ENCODE measurements around the gene TP53I11.

The TP53I11 gene

DNA sequence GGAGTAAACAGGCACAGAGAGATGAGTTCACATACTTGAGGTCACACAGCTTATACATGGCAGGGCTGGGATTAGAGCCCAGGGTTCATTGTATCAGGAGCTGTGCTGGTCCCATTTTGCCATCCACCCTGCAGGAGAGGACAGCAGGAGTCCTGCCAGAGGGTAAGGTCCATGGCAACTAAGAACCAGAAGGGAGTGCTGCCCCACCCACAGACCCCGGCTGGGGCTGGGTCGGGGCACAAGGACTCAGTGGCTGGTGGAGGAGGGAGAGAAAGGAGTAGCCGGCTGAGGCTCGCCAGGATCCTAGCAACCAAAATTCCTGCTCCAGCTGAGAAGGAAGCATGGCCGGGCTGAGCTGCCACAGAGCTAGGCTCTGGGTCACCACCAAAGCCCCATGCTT lies 25.9 kb upstream of the TP53I11 start:
- FAIRE-seq (no peak), DNase-seq (ENCODE audit: insufficient read length) (no peak)
- TF ChIP-seq POLR2AphosphoS5 (IDR thresholded peaks at IDR 0.05; ENCODE audit: low read depth, low read length) (no peak), TAF1 (IDR thresholded peaks at IDR 0.05; ENCODE audit: borderline replicate concordance, low read depth, low read length) (no peak), POLR2A (IDR thresholded peaks at IDR 0.05; ENCODE audit: low read depth, low read length) (no peak)

GRCh38 chr11:44974402-44975000 lies 23.8 kb upstream of the TP53I11 start:
- no peak for TF ChIP-seq POLR2AphosphoS5 (IDR thresholded peaks at IDR 0.05; ENCODE audit: low read depth, low read length)
- no peak for TF ChIP-seq TAF1 (IDR thresholded peaks at IDR 0.05; ENCODE audit: borderline replicate concordance, low read depth, low read length)
- no peak for TF ChIP-seq POLR2A (IDR thresholded peaks at IDR 0.05; ENCODE audit: low read depth, low read length)
- no peak for FAIRE-seq
- no peak for DNase-seq (ENCODE audit: insufficient read length)

GRCh38 chr11:44973632-44974401 lies 23.1 kb upstream of the TP53I11 start:
- FAIRE-seq (no peak), DNase-seq (ENCODE audit: insufficient read length) (no peak)
- TF ChIP-seq TAF1 (IDR thresholded peaks at IDR 0.05; ENCODE audit: borderline replicate concordance, low read depth, low read length) (no peak), POLR2AphosphoS5 (IDR thresholded peaks at IDR 0.05; ENCODE audit: low read depth, low read length) (no peak), POLR2A (IDR thresholded peaks at IDR 0.05; ENCODE audit: low read depth, low read length) (no peak)

- FAIRE-seq = no peak
- DNase-seq (ENCODE audit: insufficient read length) = no peak
- TF ChIP-seq POLR2AphosphoS5 (IDR thresholded peaks at IDR 0.05; ENCODE audit: low read depth, low read length) (no peak), TAF1 (IDR thresholded peaks at IDR 0.05; ENCODE audit: borderline replicate concordance, low read depth, low read length) (no peak), POLR2A (IDR thresholded peaks at IDR 0.05; ENCODE audit: low read depth, low read length) (no peak)
Observed at GRCh38 chr11:44972746-44973435, 22.2 kb upstream of the TP53I11 start.

DNA sequence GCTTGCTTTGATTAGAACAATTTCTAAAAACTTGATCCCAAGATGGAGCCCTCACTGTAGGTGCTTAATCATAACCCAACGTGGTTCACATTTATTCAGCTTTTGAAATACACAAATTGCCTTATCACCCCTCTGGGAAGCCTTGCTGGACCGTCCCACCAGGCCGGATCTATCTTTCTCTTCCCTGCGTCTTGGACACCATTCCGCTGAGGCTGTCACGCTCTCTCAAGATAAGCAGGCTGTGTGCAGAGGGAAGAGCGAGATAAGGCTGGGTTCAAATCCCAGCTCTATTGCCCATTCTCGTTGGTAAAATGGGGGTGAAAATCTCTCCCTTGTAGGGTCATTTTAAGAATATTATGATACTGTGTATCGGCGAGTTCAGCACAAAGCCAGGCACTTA lies 20.5 kb upstream of the TP53I11 start:
- FAIRE-seq = no peak
- no peak for DNase-seq (ENCODE audit: insufficient read length)
- TF ChIP-seq POLR2AphosphoS5 (IDR thresholded peaks at IDR 0.05; ENCODE audit: low read depth, low read length) (no peak), TAF1 (IDR thresholded peaks at IDR 0.05; ENCODE audit: borderline replicate concordance, low read depth, low read length) (no peak), POLR2A (IDR thresholded peaks at IDR 0.05; ENCODE audit: low read depth, low read length) (no peak)

- DNase-seq (ENCODE audit: insufficient read length) (no peak), FAIRE-seq (no peak)
- no peak for TF ChIP-seq TAF1 (IDR thresholded peaks at IDR 0.05; ENCODE audit: borderline replicate concordance, low read depth, low read length)
- TF ChIP-seq POLR2AphosphoS5 (IDR thresholded peaks at IDR 0.05; ENCODE audit: low read depth, low read length) = no peak
- no peak for TF ChIP-seq POLR2A (IDR thresholded peaks at IDR 0.05; ENCODE audit: low read depth, low read length)
Observed at GRCh38 chr11:44970293-44970692, 19.6 kb upstream of the TP53I11 start.

DNA sequence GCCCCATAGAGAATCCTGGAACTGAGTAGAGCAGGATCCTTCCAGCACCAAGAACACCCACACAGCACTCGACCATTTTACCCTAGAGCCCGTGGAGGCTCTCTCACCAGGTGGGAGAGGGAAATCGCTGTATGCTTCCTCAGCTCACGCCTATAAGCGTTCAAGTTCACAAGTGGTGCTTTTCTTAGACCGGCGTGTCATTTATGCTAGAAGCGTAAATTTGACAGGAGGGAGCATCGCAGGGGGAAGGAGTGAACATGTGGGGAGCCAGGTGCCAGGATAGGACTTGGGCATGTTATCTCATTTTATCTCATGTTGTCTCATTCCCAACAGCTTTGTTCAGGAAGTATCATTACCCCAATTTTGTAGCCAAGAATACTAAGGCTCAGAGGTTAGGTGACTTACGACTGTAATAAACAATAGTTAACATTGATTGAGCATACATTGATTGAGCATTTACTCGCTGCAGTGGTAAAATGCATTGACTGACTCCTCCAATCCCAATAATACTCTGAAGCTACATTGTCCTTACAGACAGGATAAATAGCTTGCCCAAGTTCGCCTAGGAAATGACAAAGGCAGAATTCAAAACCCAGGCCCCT lies 19.1 kb upstream of the TP53I11 start:
- no peak for FAIRE-seq
- no peak for TF ChIP-seq POLR2AphosphoS5 (IDR thresholded peaks at IDR 0.05; ENCODE audit: low read depth, low read length)
- DNase-seq (ENCODE audit: insufficient read length) = no peak

GRCh38 chr11:44968510-44968909 lies 17.8 kb upstream of the TP53I11 start:
- TF ChIP-seq TAF1 (IDR thresholded peaks at IDR 0.05; ENCODE audit: borderline replicate concordance, low read depth, low read length) (no peak), POLR2AphosphoS5 (IDR thresholded peaks at IDR 0.05; ENCODE audit: low read depth, low read length) (no peak), POLR2A (IDR thresholded peaks at IDR 0.05; ENCODE audit: low read depth, low read length) (no peak)
- FAIRE-seq (no peak), DNase-seq (ENCODE audit: insufficient read length) (no peak)

DNA sequence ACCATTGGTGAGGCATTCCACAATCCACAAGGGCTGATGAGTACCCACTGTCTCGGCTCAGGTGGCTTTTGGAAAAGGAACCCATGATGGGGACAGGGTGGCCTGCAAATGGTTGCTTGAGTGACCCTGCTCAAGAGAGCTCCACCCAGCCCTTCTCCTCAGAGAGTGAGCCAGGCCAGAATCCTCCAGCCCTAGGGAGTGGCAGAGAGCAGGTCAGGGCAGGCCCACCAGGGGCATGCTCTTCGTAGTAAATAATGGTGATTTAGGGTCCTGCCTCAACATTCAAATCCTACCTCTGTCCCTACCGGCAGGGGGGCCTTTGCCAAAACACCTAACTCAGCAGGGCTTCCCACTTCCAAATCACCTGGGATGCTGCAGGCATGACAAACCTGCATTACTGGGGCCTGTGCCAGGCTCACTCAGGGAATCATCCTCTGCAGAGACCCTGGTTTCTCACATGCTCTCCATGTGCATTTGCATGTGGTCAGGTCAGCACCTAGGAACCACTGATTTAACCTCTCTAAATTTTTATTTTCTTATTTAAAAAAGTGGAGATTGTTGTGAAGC lies 17.3 kb upstream of the TP53I11 start:
- TF ChIP-seq TAF1 (IDR thresholded peaks at IDR 0.05; ENCODE audit: borderline replicate concordance, low read depth, low read length) (no peak), POLR2A (IDR thresholded peaks at IDR 0.05; ENCODE audit: low read depth, low read length) (no peak), POLR2AphosphoS5 (IDR thresholded peaks at IDR 0.05; ENCODE audit: low read depth, low read length) (no peak)
- FAIRE-seq (no peak), DNase-seq (ENCODE audit: insufficient read length) (no peak)

GRCh38 chr11:44966694-44967093 lies 16.0 kb upstream of the TP53I11 start:
- FAIRE-seq (no peak), DNase-seq (ENCODE audit: insufficient read length) (no peak)
- TF ChIP-seq POLR2AphosphoS5 (IDR thresholded peaks at IDR 0.05; ENCODE audit: low read depth, low read length) = no peak
- no peak for TF ChIP-seq TAF1 (IDR thresholded peaks at IDR 0.05; ENCODE audit: borderline replicate concordance, low read depth, low read length)
- TF ChIP-seq POLR2A (IDR thresholded peaks at IDR 0.05; ENCODE audit: low read depth, low read length) = no peak

GRCh38 chr11:44964526-44965209 lies 14.0 kb upstream of the TP53I11 start:
- no peak for TF ChIP-seq POLR2A (IDR thresholded peaks at IDR 0.05; ENCODE audit: low read depth, low read length)
- no peak for TF ChIP-seq POLR2AphosphoS5 (IDR thresholded peaks at IDR 0.05; ENCODE audit: low read depth, low read length)
- no peak for TF ChIP-seq TAF1 (IDR thresholded peaks at IDR 0.05; ENCODE audit: borderline replicate concordance, low read depth, low read length)
- no peak for FAIRE-seq
- DNase-seq (ENCODE audit: insufficient read length) = no peak
